ENCODE measurements around the gene SCARF1.

The SCARF1 gene

DNA sequence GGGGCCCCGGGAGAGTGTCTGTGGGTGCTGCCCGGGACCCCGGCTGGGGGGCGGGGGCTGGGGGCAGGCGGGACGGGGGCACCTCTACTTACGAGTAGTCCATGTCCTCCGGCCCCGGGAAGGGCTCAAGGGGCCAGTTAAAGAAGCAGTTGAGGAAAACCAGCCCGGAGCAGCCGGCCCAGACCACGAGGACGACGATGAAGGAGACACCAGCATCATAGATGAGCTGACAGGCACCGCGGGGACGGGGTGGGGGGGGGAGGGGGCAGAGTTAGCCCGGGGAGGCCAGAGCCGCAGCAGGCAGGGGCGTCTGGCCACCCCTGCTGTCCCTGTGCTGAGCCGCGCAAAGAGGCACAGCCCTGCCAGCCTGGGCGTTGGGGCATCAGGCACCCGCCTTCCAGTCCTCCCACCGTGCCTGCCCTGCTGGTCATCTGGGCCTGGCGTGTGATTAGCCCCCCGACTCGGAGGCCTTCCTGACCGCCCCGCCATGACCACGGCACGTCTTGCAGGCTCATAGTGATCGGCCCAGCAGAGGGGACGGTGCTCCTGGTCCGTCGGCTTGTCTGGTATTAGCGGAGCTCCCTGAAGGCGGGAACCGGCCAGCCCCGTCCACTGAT lies 54.0 kb downstream of the SCARF1 start:
- H3K4me1 ChIP-seq (ENCODE audit: insufficient read depth, insufficient read length), result peaks cover 14% of the 10 kb centered on the region
- no peak overlapping the region for H3K9ac ChIP-seq (ENCODE audit: insufficient read length, low read depth)
- H3K27me3 ChIP-seq (ENCODE audit: insufficient read depth, insufficient read length), result no peaks in the 10 kb centered on the region
- H3K9me3 ChIP-seq (ENCODE audit: insufficient read depth, low read length), result no peaks in the 10 kb centered on the region
- TF ChIP-seq YY1 (IDR thresholded peaks at IDR 0.05; ENCODE audit: insufficient read depth, insufficient read length) (no peak), SUZ12 (IDR thresholded peaks at IDR 0.05; ENCODE audit: extremely low read depth, insufficient read depth, insufficient read length) (no peak), ZNF274 (IDR thresholded peaks at IDR 0.05; ENCODE audit: low read depth, low read length) (no peak)
- no peak for DNase-seq (ENCODE audit: low read depth, low spot score)
- no peak overlapping the region for H3K4me3 ChIP-seq (ENCODE audit: insufficient read length, low read depth)
- no peaks in the 10 kb centered on the region for H3K36me3 ChIP-seq (ENCODE audit: insufficient read depth, insufficient read length, low read length)

DNA sequence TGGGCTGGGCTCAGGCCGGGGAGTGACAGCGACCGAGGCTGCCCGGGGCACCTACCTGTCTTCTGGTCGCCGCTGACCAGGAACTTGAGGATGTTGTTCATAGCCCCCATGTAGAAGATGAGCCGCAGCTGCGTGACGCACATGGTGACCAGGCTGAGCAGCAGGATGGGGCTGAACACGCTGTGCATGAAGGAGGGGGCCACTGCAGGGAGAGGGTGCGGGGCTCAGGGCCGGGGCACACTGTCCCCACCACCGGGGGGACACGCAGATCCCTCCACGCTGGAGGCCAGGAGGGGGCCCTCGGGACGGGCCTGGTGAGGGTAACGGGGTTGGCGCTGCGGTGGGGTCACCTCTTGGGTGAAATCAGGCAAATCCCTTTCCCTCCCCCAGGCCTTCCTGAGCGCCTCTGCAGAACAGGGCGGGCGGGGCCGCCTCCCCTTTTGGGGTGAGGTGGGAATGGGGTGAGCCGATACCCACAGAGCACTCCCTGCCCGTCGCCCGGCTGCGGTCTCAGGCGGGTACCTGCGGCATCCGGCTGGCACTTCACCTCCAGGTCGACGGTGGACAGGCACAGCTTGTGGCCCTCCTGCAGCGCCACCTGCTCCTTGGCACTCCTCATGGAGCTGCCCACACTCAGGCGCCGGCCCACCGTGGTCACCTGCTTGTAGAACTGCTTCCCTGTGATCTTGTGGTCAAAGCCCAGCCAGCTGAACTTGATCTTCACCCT lies 54.6 kb downstream of the SCARF1 start:
- no peak overlapping the region for H3K4me3 ChIP-seq (ENCODE audit: insufficient read length, low read depth)
- no peaks in the 10 kb centered on the region for H3K27me3 ChIP-seq (ENCODE audit: insufficient read depth, insufficient read length)
- H3K36me3 ChIP-seq (ENCODE audit: insufficient read depth, insufficient read length, low read length), result no peaks in the 10 kb centered on the region
- no peaks in the 10 kb centered on the region for H3K9me3 ChIP-seq (ENCODE audit: insufficient read depth, low read length)
- TF ChIP-seq YY1 (IDR thresholded peaks at IDR 0.05; ENCODE audit: insufficient read depth, insufficient read length) (no peak), SUZ12 (IDR thresholded peaks at IDR 0.05; ENCODE audit: extremely low read depth, insufficient read depth, insufficient read length) (no peak)
- no peak for DNase-seq (ENCODE audit: low read depth, low spot score)
- H3K4me1 ChIP-seq (ENCODE audit: insufficient read depth, insufficient read length), result peaks cover 14% of the 10 kb centered on the region
- H3K9ac ChIP-seq (ENCODE audit: insufficient read length, low read depth), result no peak overlapping the region

GRCh38 chr17:1590029-1590746 lies 55.3 kb downstream of the SCARF1 start:
- no peaks in the 10 kb centered on the region for H3K27me3 ChIP-seq (ENCODE audit: insufficient read depth, insufficient read length)
- no peak overlapping the region for H3K9ac ChIP-seq (ENCODE audit: insufficient read length, low read depth)
- H3K4me1 ChIP-seq (ENCODE audit: insufficient read depth, insufficient read length), result peaks cover 14% of the 10 kb centered on the region
- TF ChIP-seq SUZ12 (IDR thresholded peaks at IDR 0.05; ENCODE audit: extremely low read depth, insufficient read depth, insufficient read length) (no peak), ZNF274 (IDR thresholded peaks at IDR 0.05; ENCODE audit: low read depth, low read length) (no peak), YY1 (IDR thresholded peaks at IDR 0.05; ENCODE audit: insufficient read depth, insufficient read length) (no peak)
- H3K4me3 ChIP-seq (ENCODE audit: insufficient read length, low read depth), result no peak overlapping the region
- DNase-seq (ENCODE audit: low read depth, low spot score), result no peak
- H3K36me3 ChIP-seq (ENCODE audit: insufficient read depth, insufficient read length, low read length), result no peaks in the 10 kb centered on the region
- no peaks in the 10 kb centered on the region for H3K9me3 ChIP-seq (ENCODE audit: insufficient read depth, low read length)

GRCh38 chr17:1588821-1589585 lies 56.5 kb downstream of the SCARF1 start:
- peaks cover 16% of the 10 kb centered on the region for H3K4me1 ChIP-seq (ENCODE audit: insufficient read depth, insufficient read length)
- H3K27me3 ChIP-seq (ENCODE audit: insufficient read depth, insufficient read length), result no peaks in the 10 kb centered on the region
- no peak overlapping the region for H3K4me3 ChIP-seq (ENCODE audit: insufficient read length, low read depth)
- H3K9me3 ChIP-seq (ENCODE audit: insufficient read depth, low read length), result no peaks in the 10 kb centered on the region
- H3K36me3 ChIP-seq (ENCODE audit: insufficient read depth, insufficient read length, low read length), result no peaks in the 10 kb centered on the region
- no peak for TF ChIP-seq SUZ12 (IDR thresholded peaks at IDR 0.05; ENCODE audit: extremely low read depth, insufficient read depth, insufficient read length)
- TF ChIP-seq ZNF274 (IDR thresholded peaks at IDR 0.05; ENCODE audit: low read depth, low read length), result no peak
- no peak for TF ChIP-seq YY1 (IDR thresholded peaks at IDR 0.05; ENCODE audit: insufficient read depth, insufficient read length)
- H3K9ac ChIP-seq (ENCODE audit: insufficient read length, low read depth), result peak overlapping the region; percentile 50
- DNase-seq (ENCODE audit: low read depth, low spot score), result no peak

DNA sequence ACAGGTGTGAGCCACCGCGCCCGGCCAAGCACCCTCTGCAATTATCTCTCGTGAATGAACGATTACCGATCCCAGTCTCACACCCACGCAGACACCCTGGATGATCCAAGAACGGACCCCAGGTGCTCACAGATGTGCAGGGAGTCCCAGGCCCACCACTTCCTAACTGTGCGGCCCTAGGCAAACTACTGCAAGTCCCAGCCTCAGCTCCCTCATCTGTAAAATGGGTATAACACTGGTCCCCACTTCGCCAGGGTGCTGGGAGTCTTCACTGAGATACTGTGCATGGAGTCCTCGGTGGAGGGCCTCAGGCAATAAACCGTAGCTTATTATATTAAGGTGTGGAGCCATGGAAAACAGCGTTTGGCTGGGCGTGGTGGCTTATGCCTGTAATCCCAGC lies 61.4 kb downstream of the SCARF1 start:
- H3K4me1 ChIP-seq (ENCODE audit: insufficient read depth, insufficient read length), result peaks cover 8% of the 10 kb centered on the region

More for the DNA sequence above, 61.4 kb downstream of the SCARF1 start:
- Histone ChIP-seq H3K9ac (ENCODE audit: insufficient read length, low read depth) (no peak overlapping the region), H3K36me3 (ENCODE audit: insufficient read depth, insufficient read length, low read length) (peaks cover 4% of the 10 kb centered on the region), H3K9me3 (ENCODE audit: insufficient read depth, low read length) (no peaks in the 10 kb centered on the region), H3K27me3 (ENCODE audit: insufficient read depth, insufficient read length) (no peaks in the 10 kb centered on the region), H3K4me3 (ENCODE audit: insufficient read length, low read depth) (no peak overlapping the region)
- TF ChIP-seq YY1 (IDR thresholded peaks at IDR 0.05; ENCODE audit: insufficient read depth, insufficient read length) (no peak), ZNF274 (IDR thresholded peaks at IDR 0.05; ENCODE audit: low read depth, low read length) (no peak), SUZ12 (IDR thresholded peaks at IDR 0.05; ENCODE audit: extremely low read depth, insufficient read depth, insufficient read length) (no peak)
- DNase-seq (ENCODE audit: low read depth, low spot score), result no peak

Measured in NT2/D1 (cell line).